ENCODE data around the gene KCTD16. TPM values are rescaled to one million over a fixed set of nuclear protein-coding genes. Genes with fewer than 3 reads are reported as not detected.

KCTD16 gene
- total RNA-seq, 4 donors from 2014 or later = 0.13 to 2.5 (median 1.5) TPM

DNA sequence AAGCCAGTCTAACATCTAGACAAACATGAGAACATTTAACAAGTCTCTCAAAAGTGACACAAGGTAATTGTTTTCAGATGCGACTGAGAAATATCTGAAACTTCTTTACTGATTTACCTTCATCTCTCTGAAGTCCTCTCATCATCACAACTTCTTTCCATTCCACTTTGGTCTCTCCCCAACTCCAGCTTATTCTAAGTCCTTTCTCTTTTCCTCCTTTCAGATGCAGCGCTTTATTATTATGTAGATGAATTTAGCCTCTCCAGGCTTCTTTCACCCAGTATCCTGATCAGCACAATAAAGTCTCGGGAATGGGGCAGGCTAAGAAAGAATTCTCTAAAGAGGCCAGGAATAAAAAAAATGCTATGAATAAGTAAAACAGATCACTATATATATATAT, 128.0 kb downstream of the KCTD16 start:
- intact Hi-C loops (cut with DNase I) = no loop called here
- H3K9me3 ChIP-seq = no peaks in the 10 kb centered on the region
- no peaks in the 10 kb centered on the region for H3K4me1 ChIP-seq
- H3K27me3 ChIP-seq = no peaks in the 10 kb centered on the region
- TF ChIP-seq, protein P1, sequence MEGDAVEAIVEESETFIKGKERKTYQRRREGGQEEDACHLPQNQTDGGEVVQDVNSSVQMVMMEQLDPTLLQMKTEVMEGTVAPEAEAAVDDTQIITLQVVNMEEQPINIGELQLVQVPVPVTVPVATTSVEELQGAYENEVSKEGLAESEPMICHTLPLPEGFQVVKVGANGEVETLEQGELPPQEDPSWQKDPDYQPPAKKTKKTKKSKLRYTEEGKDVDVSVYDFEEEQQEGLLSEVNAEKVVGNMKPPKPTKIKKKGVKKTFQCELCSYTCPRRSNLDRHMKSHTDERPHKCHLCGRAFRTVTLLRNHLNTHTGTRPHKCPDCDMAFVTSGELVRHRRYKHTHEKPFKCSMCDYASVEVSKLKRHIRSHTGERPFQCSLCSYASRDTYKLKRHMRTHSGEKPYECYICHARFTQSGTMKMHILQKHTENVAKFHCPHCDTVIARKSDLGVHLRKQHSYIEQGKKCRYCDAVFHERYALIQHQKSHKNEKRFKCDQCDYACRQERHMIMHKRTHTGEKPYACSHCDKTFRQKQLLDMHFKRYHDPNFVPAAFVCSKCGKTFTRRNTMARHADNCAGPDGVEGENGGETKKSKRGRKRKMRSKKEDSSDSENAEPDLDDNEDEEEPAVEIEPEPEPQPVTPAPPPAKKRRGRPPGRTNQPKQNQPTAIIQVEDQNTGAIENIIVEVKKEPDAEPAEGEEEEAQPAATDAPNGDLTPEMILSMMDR (IDR thresholded peaks at IDR 0.05) = no peak
- no peak for TF ChIP-seq POLR2A (IDR thresholded peaks at IDR 0.05)
- no peaks in the 10 kb centered on the region for H3K36me3 ChIP-seq
- no peak for DNase-seq
- WGBS, 2 donors = 85 to 92% methylated on average over 3 of the region's 3 CpGs
- H3K27ac ChIP-seq = no peak overlapping the region
- no peak overlapping the region for H3K4me3 ChIP-seq (replicated peaks in 1 of 3)

DNA sequence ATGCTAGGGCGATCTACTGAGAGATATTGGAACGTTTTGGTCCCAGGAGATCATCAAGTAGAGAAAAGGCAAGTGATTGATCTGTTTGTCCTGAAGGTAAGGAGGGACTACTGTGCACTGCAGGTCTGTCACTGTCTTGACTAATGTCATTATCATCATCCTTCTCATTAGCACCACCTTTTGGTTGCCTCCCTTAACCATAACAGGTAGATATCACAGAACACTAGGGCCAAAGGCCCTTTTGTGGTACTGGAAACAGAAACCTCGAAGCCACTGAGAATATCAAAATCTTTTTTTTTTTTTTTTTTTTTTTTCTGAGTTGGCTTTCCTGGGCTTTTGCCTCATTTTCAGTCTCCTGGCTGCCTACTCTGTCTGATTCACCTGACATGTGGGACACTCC, 134.0 kb downstream of the KCTD16 start:
- no peak overlapping the region for H3K4me3 ChIP-seq (replicated peaks in 1 of 3)
- H3K27ac ChIP-seq = no peak overlapping the region
- no peaks in the 10 kb centered on the region for H3K36me3 ChIP-seq
- no peaks in the 10 kb centered on the region for H3K4me1 ChIP-seq
- intact Hi-C loops (cut with DNase I) = no loop called here
- H3K27me3 ChIP-seq = no peaks in the 10 kb centered on the region
- no peaks in the 10 kb centered on the region for H3K9me3 ChIP-seq
- TF ChIP-seq, protein P1 (IDR thresholded peaks at IDR 0.05) = no peak
- no peak for TF ChIP-seq POLR2A (IDR thresholded peaks at IDR 0.05)
- 83 to 86% methylated on average over 3 of the region's 3 CpGs for WGBS, 2 donors
- no peak for DNase-seq

DNA sequence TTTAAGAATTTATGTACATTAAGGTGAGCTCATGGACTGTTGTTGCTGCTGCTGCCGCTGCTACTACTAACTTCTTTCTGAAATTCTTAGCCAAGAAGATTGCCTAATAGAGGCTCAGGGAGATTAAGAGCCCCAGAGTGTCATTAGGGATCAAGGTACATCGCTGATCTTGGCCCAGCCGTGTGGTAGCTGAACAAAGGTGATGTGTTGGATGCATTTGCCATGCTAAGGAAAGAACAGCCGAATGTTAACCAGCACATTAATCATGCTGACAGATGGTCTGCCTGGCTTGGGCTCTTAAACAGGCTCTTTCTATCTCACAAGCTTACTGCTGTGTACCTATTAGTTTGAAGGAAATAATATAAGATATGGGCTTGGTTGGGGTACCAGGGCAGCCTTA, 137.1 kb downstream of the KCTD16 start:
- Histone ChIP-seq H3K9me3 (no peaks in the 10 kb centered on the region), H3K27ac (no peak overlapping the region), H3K36me3 (no peaks in the 10 kb centered on the region), H3K27me3 (no peaks in the 10 kb centered on the region), H3K4me1 (no peaks in the 10 kb centered on the region), H3K4me3 (replicated peaks in 1 of 3) (no peak overlapping the region)
- WGBS, 2 donors = 68 to 77% methylated on average over 4 of the region's 4 CpGs
- DNase-seq = no peak
- no peak for TF ChIP-seq POLR2A (IDR thresholded peaks at IDR 0.05)
- TF ChIP-seq, protein P1 (IDR thresholded peaks at IDR 0.05) = no peak
- intact Hi-C loops (cut with DNase I) = no loop called here

DNA sequence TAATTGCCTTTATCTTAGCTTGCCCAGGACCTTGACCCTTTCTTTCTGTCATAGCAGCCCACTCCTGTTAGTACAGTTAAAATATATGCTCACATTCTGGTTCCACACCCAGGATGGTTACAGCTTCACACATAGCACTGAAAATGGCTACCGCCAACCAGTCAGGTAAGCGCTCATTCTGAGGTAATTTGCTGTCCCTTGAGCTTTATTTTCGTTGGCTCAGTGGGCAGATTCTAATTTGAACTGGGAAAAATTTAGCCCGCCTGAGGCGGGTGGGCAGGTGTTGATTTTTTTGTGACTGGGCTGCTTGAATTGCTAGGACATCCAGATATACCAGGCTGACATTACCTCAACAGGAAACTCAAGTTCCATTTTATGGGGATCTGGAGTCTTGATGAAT, 137.5 kb downstream of the KCTD16 start:
- DNase-seq = no peak
- 91 to 94% methylated on average over 5 of the region's 5 CpGs for WGBS, 2 donors
- H3K36me3 ChIP-seq = no peaks in the 10 kb centered on the region
- H3K4me3 ChIP-seq (replicated peaks in 1 of 3) = no peak overlapping the region
- H3K9me3 ChIP-seq = no peaks in the 10 kb centered on the region
- intact Hi-C loops (cut with DNase I) = no loop called here
- no peak overlapping the region for H3K27ac ChIP-seq
- H3K4me1 ChIP-seq = no peaks in the 10 kb centered on the region
- TF ChIP-seq, protein P1 (IDR thresholded peaks at IDR 0.05) = no peak
- TF ChIP-seq POLR2A (IDR thresholded peaks at IDR 0.05) = no peak
- no peaks in the 10 kb centered on the region for H3K27me3 ChIP-seq

DNA sequence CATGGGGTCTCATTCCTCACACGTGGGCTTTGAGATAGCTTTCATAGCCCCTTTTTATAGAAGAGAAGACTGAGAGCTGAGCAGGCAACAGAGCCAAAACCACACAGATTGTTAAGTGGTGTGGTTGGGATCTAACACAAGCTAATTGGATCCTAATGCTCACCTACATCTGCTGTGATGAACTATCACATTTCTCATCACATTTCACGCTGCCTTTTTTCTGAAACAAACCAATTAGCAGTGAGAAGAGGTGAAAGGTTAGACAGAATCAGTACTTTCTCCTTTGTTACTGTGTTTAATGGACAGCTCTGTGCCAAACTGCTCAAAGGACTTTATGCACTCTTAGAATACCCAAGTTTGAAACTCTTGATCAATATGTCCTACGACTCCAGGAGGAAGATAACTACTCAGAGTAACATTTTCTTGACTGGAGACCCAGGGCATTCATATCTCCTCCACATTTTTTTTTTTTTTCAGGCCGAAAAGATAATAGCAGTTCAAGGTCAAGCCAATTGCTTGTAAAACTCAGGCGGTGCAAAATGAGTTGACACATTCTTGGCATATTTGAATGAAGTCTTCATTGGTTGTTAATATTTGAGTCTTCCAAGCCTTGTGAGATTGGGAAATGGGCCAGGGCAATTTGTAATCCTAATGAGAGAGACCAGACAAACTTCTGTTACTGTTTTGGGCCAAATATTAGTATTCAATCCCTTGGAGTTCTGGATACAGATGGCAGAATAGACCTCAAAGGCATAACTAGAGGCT, 138.4 kb downstream of the KCTD16 start:
- no peak for DNase-seq
- Histone ChIP-seq H3K36me3 (no peaks in the 10 kb centered on the region), H3K9me3 (no peaks in the 10 kb centered on the region), H3K27me3 (no peaks in the 10 kb centered on the region), H3K4me3 (replicated peaks in 1 of 3) (no peak overlapping the region), H3K27ac (no peak overlapping the region), H3K4me1 (no peaks in the 10 kb centered on the region)
- WGBS, 2 donors = 76 to 80% methylated on average over 5 of the region's 5 CpGs
- TF ChIP-seq POLR2A (IDR thresholded peaks at IDR 0.05) = no peak
- TF ChIP-seq, protein P1 (IDR thresholded peaks at IDR 0.05) = no peak
- intact Hi-C loops (cut with DNase I) = no loop called here
